AG10803 (cell line): ENCODE data around the gene A1CF.
"Not testable (repeated sequence)": the region's sequence is repeated elsewhere in the genome, so short reads cannot be mapped to it uniquely, and the experiment has no call there.

Experiments
- DNase-seq: peaks from one replicate; pipeline ENCODE4 v3.0.0; 2010; ENCODE audit warnings: low read depth
- H3K4me3 ChIP-seq: 2 replicates; pipeline ENCODE4 v1.5.1; 2011; ENCODE audit warnings: mild to moderate bottlenecking, low read length, control low read depth
- TF ChIP-seq, protein P1 (sequence below): conservative IDR thresholded peaks from 2 replicates; pipeline ENCODE4 v1.5.1; 2011; ENCODE audit warnings: mild to moderate bottlenecking, low read length, control low read depth, inconsistent platforms

The A1CF gene

DNA sequence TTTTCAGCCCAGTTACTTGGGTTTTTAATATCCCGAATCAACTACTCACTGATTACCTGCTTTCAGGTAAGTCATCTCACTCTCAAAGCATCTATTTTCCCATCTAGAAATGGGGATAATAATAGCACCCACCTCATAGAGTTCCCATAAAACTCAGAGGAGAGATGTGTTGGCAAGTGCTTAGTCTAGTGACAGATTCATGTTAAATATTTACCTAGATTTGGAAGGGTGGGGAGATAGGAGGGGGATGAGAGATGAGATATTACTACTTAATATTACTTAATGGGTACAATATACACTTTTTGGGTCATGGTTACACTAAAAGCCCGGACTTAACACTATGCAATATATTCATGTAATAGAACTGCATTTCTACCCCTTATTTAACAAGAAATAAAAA is 7.0 kb upstream of the A1CF start:
- no peak overlapping the region for H3K4me3 ChIP-seq
- TF ChIP-seq, protein P1, sequence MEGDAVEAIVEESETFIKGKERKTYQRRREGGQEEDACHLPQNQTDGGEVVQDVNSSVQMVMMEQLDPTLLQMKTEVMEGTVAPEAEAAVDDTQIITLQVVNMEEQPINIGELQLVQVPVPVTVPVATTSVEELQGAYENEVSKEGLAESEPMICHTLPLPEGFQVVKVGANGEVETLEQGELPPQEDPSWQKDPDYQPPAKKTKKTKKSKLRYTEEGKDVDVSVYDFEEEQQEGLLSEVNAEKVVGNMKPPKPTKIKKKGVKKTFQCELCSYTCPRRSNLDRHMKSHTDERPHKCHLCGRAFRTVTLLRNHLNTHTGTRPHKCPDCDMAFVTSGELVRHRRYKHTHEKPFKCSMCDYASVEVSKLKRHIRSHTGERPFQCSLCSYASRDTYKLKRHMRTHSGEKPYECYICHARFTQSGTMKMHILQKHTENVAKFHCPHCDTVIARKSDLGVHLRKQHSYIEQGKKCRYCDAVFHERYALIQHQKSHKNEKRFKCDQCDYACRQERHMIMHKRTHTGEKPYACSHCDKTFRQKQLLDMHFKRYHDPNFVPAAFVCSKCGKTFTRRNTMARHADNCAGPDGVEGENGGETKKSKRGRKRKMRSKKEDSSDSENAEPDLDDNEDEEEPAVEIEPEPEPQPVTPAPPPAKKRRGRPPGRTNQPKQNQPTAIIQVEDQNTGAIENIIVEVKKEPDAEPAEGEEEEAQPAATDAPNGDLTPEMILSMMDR, result no peak
- no peak for DNase-seq

DNA sequence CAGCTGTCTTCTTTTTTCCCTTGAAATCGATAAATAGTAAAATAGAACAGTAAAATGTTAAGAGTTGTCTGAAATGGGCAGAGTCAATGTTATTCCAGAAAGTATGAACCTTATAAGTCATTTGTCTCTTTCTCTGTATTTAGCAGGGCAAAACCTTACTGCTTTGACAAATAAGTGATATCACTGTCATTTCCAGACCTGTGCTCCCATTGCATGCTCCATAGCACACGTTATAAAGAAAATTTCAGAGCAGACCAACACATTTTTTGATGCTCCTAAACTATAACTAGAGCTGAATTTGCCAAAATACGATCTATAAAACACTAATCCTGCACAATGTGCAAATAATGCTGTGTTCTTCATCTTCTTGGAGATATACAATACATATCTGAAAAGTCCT is 1.1 kb downstream of the A1CF start:
- TF ChIP-seq, protein P1, result no peak
- no peak overlapping the region for H3K4me3 ChIP-seq
- DNase-seq, result no peak

GRCh38 chr10:50883629-50884028 is 1.8 kb downstream of the A1CF start:
- TF ChIP-seq, protein P1, result no peak
- no peak overlapping the region for H3K4me3 ChIP-seq
- no peak for DNase-seq

DNA sequence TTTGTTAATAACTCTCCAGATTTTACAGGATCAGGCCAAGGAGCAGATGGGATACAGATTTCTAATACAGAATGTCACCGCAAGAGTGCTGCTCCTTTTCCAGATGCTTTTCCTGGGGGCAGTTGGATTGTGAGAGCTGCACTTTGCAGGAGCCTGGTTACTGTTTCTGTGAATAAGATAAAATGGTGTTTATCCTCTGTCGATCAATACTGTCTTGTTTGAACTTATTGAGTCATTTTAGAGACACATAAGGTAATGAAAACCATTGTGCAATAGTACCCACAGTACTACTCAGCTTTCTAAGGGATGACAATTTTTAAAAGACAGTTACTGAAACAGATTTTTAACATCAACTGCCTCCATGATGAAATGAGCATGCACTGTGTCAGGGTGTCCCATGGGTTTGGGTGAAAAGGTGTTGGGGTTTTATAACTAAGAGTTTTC is 2.9 kb downstream of the A1CF start:
- TF ChIP-seq, protein P1, result no peak
- no peak for DNase-seq
- no peak overlapping the region for H3K4me3 ChIP-seq

DNA sequence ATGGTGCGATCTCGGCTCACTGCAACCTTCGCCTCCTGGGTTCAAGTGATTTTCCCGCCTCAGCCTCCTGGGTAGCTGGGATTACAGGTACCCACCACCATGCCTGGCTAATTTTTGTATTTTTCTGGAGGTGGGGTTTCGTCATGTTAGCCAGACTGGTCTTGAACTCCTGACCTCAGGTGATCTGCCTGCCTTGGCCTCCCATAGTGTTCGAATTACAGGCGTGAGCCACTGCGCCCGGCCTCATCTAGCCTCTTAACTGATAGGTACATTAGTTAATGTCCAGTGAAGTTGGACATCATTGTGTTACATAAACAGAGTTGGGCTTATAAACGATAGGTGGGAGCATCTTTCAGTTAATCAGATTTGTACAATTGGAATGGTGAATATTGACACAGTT is 4.4 kb downstream of the A1CF start:
- not testable (repeated sequence) for DNase-seq, H3K4me3 ChIP-seq

DNA sequence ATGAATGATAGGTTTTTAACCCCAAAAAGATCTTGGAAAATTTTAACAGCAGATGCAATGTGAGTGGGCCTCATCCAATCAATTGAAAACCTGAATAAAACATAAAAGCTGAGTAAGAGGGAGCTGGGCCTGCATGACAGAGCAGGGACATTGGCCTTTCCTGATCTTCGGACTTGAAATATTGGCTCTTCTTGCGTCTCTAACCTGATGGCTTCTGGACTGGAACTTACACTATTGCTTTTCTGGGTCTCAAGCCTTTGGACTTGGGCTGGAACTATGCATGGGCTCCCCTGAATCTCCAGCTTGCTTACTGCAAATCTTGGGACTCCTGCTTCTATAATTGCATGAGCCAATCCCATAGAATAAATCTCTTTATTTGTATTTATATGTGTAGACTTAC is 9.0 kb downstream of the A1CF start:
- no peak overlapping the region for H3K4me3 ChIP-seq
- DNase-seq, result no peak
- TF ChIP-seq, protein P1, result no peak

GRCh38 chr10:50874723-50875122 is 10.7 kb downstream of the A1CF start:
- no peak for DNase-seq
- H3K4me3 ChIP-seq, result no peak overlapping the region
- TF ChIP-seq, protein P1, result no peak

DNA sequence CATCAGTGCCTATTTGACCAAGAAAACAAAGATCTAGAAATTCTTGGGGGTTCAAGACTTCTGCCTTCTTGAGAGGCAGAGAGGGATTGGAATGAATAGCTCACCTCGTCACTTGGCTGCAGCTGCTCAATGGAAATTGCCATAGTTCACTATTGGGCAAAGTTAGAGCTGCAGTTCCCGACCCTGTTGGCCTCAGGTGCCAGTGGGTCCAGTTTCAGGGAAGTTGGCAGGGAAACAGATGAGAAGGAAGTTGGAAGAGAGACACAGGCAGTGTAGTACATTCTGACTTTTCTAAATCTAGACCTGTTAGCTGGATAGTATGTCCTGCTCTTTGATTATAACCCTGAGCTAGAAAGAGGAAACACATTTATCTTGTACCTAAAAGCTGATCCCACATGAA is 19.1 kb downstream of the A1CF start:
- no peak for DNase-seq
- TF ChIP-seq, protein P1, result no peak
- H3K4me3 ChIP-seq, result no peak overlapping the region
